ENCODE data around the gene RREB1. TPM values are rescaled to one million over a fixed set of nuclear protein-coding genes. Genes with fewer than 3 reads are reported as not detected.

Gene RREB1
- total RNA-seq, 4 donors from 2014 or later = 17.7 to 36.6 (median 28.8) TPM

DNA sequence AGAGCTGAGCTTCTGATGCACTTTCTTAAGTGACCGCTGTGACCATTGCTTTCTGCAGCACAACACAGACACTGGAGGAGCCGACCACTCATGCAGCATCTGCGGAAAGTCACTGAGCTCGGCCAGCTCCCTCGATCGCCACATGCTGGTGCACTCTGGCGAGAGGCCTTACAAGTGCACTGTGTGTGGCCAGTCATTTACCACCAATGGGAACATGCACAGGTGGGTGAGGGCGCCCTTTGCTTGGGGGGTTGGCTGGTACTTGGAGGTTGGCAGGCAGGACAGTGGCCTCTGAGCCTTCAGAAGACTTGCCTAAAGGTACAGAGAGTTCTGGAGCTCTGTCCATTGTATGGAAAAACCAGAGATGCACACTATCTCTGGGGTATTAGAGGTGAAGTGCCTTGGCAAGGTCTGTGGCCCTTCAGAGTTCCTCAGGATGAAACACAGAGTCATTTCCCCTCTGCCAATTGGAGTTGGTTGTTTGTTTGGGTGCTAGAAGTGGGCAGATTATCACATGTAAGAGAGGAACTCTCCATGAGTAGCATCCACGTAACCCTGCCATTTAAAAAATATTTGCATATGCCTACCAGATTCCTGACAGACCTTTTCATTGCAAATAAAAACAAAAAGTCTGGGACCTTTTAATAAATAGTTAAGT is 81.5 kb downstream of the RREB1 start:
- TF ChIP-seq EP300 (IDR thresholded peaks at IDR 0.05) (no peak), POLR2AphosphoS5 (IDR thresholded peaks at IDR 0.05) (no peak), POLR2A (IDR thresholded peaks at IDR 0.05; ENCODE audit: low read depth) (no peak)
- TF ChIP-seq, protein P1, sequence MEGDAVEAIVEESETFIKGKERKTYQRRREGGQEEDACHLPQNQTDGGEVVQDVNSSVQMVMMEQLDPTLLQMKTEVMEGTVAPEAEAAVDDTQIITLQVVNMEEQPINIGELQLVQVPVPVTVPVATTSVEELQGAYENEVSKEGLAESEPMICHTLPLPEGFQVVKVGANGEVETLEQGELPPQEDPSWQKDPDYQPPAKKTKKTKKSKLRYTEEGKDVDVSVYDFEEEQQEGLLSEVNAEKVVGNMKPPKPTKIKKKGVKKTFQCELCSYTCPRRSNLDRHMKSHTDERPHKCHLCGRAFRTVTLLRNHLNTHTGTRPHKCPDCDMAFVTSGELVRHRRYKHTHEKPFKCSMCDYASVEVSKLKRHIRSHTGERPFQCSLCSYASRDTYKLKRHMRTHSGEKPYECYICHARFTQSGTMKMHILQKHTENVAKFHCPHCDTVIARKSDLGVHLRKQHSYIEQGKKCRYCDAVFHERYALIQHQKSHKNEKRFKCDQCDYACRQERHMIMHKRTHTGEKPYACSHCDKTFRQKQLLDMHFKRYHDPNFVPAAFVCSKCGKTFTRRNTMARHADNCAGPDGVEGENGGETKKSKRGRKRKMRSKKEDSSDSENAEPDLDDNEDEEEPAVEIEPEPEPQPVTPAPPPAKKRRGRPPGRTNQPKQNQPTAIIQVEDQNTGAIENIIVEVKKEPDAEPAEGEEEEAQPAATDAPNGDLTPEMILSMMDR (IDR thresholded peaks at IDR 0.05) = no peak
- no peak overlapping the region for H3K4me3 ChIP-seq
- peaks cover 31 to 79% (median 40%) of the 10 kb centered on the region in 4 donors for H3K36me3 ChIP-seq
- H3K27me3 ChIP-seq = no peaks in the 10 kb centered on the region
- H3K4me1 ChIP-seq = peaks cover 0 to 5% (median 0%) of the 10 kb centered on the region in 4 donors
- no peaks in the 10 kb centered on the region for H3K9me3 ChIP-seq
- no peak for DNase-seq (ENCODE audit: extremely low spot score)
- 97% methylated on average over 8 of the region's 9 CpGs for WGBS
- H3K27ac ChIP-seq (replicated peaks in 1 of 4) = no peak overlapping the region
- intact Hi-C loops (cut with DNase I) = no loop called here

DNA sequence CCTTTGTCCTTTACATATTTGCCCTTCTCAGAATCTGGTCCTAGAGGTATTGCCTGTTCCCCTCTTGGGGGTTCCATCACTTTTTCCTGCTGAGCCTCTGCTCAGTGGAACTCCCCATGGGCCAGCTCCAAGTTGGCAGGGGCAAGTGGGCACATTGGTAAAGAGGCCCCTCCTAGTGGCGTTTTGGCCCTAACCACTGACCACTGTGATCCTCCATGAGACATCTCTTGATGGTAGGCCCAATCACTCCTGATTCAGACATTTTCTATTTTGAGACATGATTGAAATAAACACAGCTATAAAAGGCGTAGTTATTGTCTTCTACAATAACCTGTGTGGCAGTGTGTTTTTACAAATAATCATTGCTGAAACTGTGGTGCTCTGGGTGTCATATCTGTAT is 83.0 kb downstream of the RREB1 start:
- Histone ChIP-seq H3K9me3 (no peaks in the 10 kb centered on the region), H3K4me1 (peaks cover 3 to 13% (median 10%) of the 10 kb centered on the region in 4 donors), H3K36me3 (peaks cover 27 to 67% (median 34%) of the 10 kb centered on the region in 4 donors), H3K4me3 (no peak overlapping the region), H3K27ac (replicated peaks in 1 of 4) (no peak overlapping the region), H3K27me3 (no peaks in the 10 kb centered on the region)
- TF ChIP-seq POLR2A (IDR thresholded peaks at IDR 0.05; ENCODE audit: low read depth) (no peak), EP300 (IDR thresholded peaks at IDR 0.05) (no peak), POLR2AphosphoS5 (IDR thresholded peaks at IDR 0.05) (no peak)
- TF ChIP-seq, protein P1 (IDR thresholded peaks at IDR 0.05) = no peak
- no peak for DNase-seq (ENCODE audit: extremely low spot score)
- WGBS = 88% methylated on average over 2 of the region's 2 CpGs
- intact Hi-C loops (cut with DNase I) = no loop called here

DNA sequence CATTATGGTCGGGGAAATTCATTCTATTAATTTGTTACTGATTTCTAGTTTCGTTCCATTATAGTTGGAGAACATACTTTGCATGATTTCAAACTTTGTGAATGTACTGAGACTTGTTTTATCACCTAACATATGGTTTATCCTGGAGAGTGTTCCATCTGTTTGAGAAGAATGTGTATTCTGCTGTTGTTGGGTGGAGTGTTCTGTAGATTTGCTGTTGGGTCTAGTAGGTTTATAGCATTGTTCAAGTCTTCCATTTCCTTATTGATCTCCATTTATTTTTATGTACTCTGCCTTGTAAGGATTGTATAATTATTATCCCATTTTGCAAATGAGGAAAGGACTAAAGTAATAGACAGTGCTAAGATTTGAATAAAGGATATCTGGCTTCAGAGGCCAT is 85.4 kb downstream of the RREB1 start:
- H3K27me3 ChIP-seq = no peaks in the 10 kb centered on the region
- H3K27ac ChIP-seq (replicated peaks in 1 of 4) = no peak overlapping the region
- TF ChIP-seq EP300 (IDR thresholded peaks at IDR 0.05) = no peak
- TF ChIP-seq POLR2AphosphoS5 (IDR thresholded peaks at IDR 0.05) = no peak
- no peak for TF ChIP-seq POLR2A (IDR thresholded peaks at IDR 0.05; ENCODE audit: low read depth)
- TF ChIP-seq, protein P1 (IDR thresholded peaks at IDR 0.05) = no peak
- peaks cover 5 to 14% (median 8%) of the 10 kb centered on the region in 4 donors for H3K4me1 ChIP-seq
- WGBS = 95% methylated on average over 2 of the region's 2 CpGs
- no peak for DNase-seq (ENCODE audit: extremely low spot score)
- peaks cover 17 to 57% (median 26%) of the 10 kb centered on the region in 4 donors for H3K36me3 ChIP-seq
- no peak overlapping the region for H3K4me3 ChIP-seq
- intact Hi-C loops (cut with DNase I) = no loop called here
- H3K9me3 ChIP-seq = no peaks in the 10 kb centered on the region

DNA sequence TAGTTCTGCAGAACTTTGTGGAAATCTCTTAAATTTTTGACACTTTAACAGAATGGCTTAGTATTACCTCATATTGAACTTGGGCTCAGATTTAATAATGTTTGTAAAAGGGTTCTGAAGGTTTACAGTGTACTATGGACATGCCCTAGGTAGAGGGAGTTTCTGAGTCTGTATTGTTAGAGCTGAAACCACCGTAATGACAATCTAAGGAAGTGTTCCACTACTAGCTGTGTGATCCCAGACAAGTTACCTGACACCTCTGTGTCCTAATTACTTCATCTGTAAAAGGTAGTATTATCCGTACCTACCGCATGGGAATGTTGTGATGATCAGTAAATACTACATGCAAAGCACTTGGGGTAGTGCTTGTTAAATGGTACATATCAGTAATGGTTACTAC is 86.9 kb downstream of the RREB1 start:
- Histone ChIP-seq H3K9me3 (no peaks in the 10 kb centered on the region), H3K27me3 (no peaks in the 10 kb centered on the region), H3K27ac (replicated peaks in 1 of 4) (no peak overlapping the region), H3K36me3 (peaks cover 6 to 42% (median 12%) of the 10 kb centered on the region in 4 donors), H3K4me1 (peaks cover 5 to 14% (median 8%) of the 10 kb centered on the region in 4 donors), H3K4me3 (no peak overlapping the region)
- no peak for DNase-seq (ENCODE audit: extremely low spot score)
- no peak for TF ChIP-seq EP300 (IDR thresholded peaks at IDR 0.05)
- intact Hi-C loops (cut with DNase I) = no loop called here
- 100% methylated on average over 3 of the region's 3 CpGs for WGBS

DNA sequence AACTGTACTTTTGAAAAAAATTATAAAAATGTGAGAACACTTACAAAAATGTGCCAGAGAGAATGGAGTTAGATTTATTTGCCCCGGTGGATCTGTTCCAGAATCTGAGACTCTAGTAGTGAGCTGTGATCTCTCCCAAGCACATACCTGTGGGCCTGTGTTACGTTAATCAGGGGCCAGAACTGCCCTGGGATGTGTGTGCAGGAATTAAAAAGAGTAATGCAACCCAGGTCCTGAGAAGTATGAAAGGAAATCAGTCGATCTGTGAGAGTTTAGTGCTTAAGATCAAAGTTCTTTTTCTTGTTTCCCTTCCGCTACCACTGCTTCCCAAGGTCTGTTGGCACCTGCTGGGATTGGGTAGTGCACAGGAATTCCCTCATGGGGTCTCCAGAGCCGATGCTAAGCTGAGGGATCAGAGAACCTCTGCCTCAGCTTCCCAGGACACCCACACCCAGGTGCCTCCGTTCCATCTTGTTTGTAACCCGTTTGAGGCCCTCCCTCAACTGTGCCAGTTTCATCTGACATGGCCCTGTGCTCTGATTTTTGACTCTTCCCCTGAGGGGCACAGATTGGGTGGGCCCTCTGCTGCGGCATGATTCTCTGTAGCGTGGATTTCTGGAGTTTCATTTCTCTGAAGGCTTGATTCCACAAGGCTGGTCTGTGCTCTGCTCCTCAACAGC is 87.7 kb downstream of the RREB1 start:
- WGBS = 71% methylated on average over 9 of the region's 9 CpGs
- DNase-seq (ENCODE audit: extremely low spot score) = no peak
- TF ChIP-seq, protein P1 (IDR thresholded peaks at IDR 0.05) = no peak
- TF ChIP-seq EP300 (IDR thresholded peaks at IDR 0.05) (no peak), POLR2A (IDR thresholded peaks at IDR 0.05; ENCODE audit: low read depth) (no peak), POLR2AphosphoS5 (IDR thresholded peaks at IDR 0.05) (no peak)
- no peak overlapping the region for H3K27ac ChIP-seq (replicated peaks in 1 of 4)
- no peaks in the 10 kb centered on the region for H3K27me3 ChIP-seq
- intact Hi-C loops (cut with DNase I) = no loop called here
- H3K9me3 ChIP-seq = no peaks in the 10 kb centered on the region
- peaks cover 3 to 34% (median 9%) of the 10 kb centered on the region in 4 donors for H3K36me3 ChIP-seq
- H3K4me3 ChIP-seq = no peak overlapping the region
- peaks cover 5 to 14% (median 8%) of the 10 kb centered on the region in 4 donors for H3K4me1 ChIP-seq
